ENCODE results near the gene THBS3. TPM values are rescaled to one million over a fixed set of nuclear protein-coding genes. Genes with fewer than 3 reads are reported as not detected.

Gene THBS3
- total RNA-seq, 2 experiments from 2014 or later = 25.5 to 26.1 TPM

- TF ChIP-seq, protein P1, sequence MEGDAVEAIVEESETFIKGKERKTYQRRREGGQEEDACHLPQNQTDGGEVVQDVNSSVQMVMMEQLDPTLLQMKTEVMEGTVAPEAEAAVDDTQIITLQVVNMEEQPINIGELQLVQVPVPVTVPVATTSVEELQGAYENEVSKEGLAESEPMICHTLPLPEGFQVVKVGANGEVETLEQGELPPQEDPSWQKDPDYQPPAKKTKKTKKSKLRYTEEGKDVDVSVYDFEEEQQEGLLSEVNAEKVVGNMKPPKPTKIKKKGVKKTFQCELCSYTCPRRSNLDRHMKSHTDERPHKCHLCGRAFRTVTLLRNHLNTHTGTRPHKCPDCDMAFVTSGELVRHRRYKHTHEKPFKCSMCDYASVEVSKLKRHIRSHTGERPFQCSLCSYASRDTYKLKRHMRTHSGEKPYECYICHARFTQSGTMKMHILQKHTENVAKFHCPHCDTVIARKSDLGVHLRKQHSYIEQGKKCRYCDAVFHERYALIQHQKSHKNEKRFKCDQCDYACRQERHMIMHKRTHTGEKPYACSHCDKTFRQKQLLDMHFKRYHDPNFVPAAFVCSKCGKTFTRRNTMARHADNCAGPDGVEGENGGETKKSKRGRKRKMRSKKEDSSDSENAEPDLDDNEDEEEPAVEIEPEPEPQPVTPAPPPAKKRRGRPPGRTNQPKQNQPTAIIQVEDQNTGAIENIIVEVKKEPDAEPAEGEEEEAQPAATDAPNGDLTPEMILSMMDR (IDR thresholded peaks at IDR 0.05) = no peak
- H3K36me3 ChIP-seq (ENCODE audit: insufficient read depth, low read length) = peaks cover 34% of the 10 kb centered on the region
- intact Hi-C loops (cut with DNase I, micrococcal nuclease) = loop anchor here (1.0 to 5.0 kb wide), 6 partner anchors 17 to 417 kb away; partner anchors contain the start of gene RUSC1 (in 1 of the 2)
- ATAC-seq (ENCODE audit: poor library complexity) = no peak
- H3K27me3 ChIP-seq (ENCODE audit: control insufficient read depth in 1 of 2, insufficient read depth in 2 of 2, low read length in 2 of 2) = no peaks in the 10 kb centered on the region
- H3K27me3 Mint-ChIP-seq = no peaks in the 10 kb centered on the region
- peaks cover 51% of the 10 kb centered on the region for H3K36me3 Mint-ChIP-seq (ENCODE audit: low read depth)
- peaks cover 47% of the 10 kb centered on the region for H3K4me1 Mint-ChIP-seq (ENCODE audit: low read depth)
- peak in 4 of 14 experiments; percentile 27 to 69 (median 44) for DNase-seq
- POLR2A ChIA-PET = interaction anchor here (1.3 to 4.4 kb wide), 2 partner anchors 18 to 51 kb away, joined by 5 to 31 read pairs; no protein-coding TSS in a partner anchor
- no peaks in the 10 kb centered on the region for H3K9me3 Mint-ChIP-seq
- H3K4me1 ChIP-seq (ENCODE audit: insufficient read depth, low read length) = peaks cover 55% of the 10 kb centered on the region
- peak overlapping the region; percentile 47 for H3K27ac Mint-ChIP-seq
- no peak overlapping the region for H3K4me3 ChIP-seq (ENCODE audit: low read length)
- CTCF ChIA-PET = interaction anchor here (0.8 to 4.4 kb wide), 4 partner anchors 18 to 100 kb away, joined by 3 to 34 read pairs (median 13); no protein-coding TSS in a partner anchor
- H3K4me3 Mint-ChIP-seq = peak overlapping the region; percentile 78
- no peak overlapping the region for H3K27ac ChIP-seq (ENCODE audit: low read depth in 1 of 2, low read length in 2 of 2)
- H3K9me3 ChIP-seq (ENCODE audit: control insufficient read depth in 1 of 2, insufficient read depth in 1 of 2, low read length in 2 of 2) = no peaks in the 10 kb centered on the region
Measured at GRCh38 chr1:155175927-155176371, 31.7 kb downstream of the THBS3 start.

GRCh38 chr1:155175281-155175926, 32.3 kb downstream of the THBS3 start:
- intact Hi-C loops (cut with DNase I, micrococcal nuclease) = loop anchor here (1.0 to 5.0 kb wide), 3 partner anchors 18 to 147 kb away; partner anchors contain the start of gene RUSC1 (in 1 of the 2)
- Histone ChIP-seq H3K36me3 (ENCODE audit: insufficient read depth, low read length) (peaks cover 39% of the 10 kb centered on the region), H3K4me1 (ENCODE audit: insufficient read depth, low read length) (peaks cover 55% of the 10 kb centered on the region), H3K9me3 (ENCODE audit: control insufficient read depth in 1 of 2, insufficient read depth in 1 of 2, low read length in 2 of 2) (no peaks in the 10 kb centered on the region), H3K27me3 (ENCODE audit: control insufficient read depth in 1 of 2, insufficient read depth in 2 of 2, low read length in 2 of 2) (no peaks in the 10 kb centered on the region), H3K27ac (ENCODE audit: low read depth in 1 of 2, low read length in 2 of 2) (no peak overlapping the region), H3K4me3 (ENCODE audit: low read length) (no peak overlapping the region)
- DNase-seq = peak in 1 of 14 experiments; percentile 49
- no peak for ATAC-seq (ENCODE audit: poor library complexity)
- no peaks in the 10 kb centered on the region for H3K27me3 Mint-ChIP-seq
- TF ChIP-seq, protein P1 (IDR thresholded peaks at IDR 0.05) = no peak
- peaks cover 47% of the 10 kb centered on the region for H3K4me1 Mint-ChIP-seq (ENCODE audit: low read depth)
- ChIA-PET POLR2A (interaction anchor here (1.1 to 4.4 kb wide), 3 partner anchors 18 to 90 kb away, joined by 3 to 31 read pairs (median 5); no protein-coding TSS in a partner anchor), CTCF (interaction anchor here (0.8 to 4.4 kb wide), 5 partner anchors 19 to 100 kb away, joined by 3 to 34 read pairs (median 5); no protein-coding TSS in a partner anchor)
- H3K36me3 Mint-ChIP-seq (ENCODE audit: low read depth) = peaks cover 54% of the 10 kb centered on the region
- peak overlapping the region; percentile 47 for H3K27ac Mint-ChIP-seq
- no peaks in the 10 kb centered on the region for H3K9me3 Mint-ChIP-seq
- H3K4me3 Mint-ChIP-seq = peak overlapping the region; percentile 74

- peak in 13 of 14 experiments; percentile 40 to 87 (median 53) for DNase-seq
- Histone ChIP-seq H3K36me3 (ENCODE audit: insufficient read depth, low read length) (peaks cover 41% of the 10 kb centered on the region), H3K27ac (ENCODE audit: low read depth in 1 of 2, low read length in 2 of 2) (peak overlapping the region; percentile 7 to 40), H3K4me1 (ENCODE audit: insufficient read depth, low read length) (peaks cover 55% of the 10 kb centered on the region), H3K4me3 (ENCODE audit: low read length) (peak overlapping the region; percentile 77), H3K27me3 (ENCODE audit: control insufficient read depth in 1 of 2, insufficient read depth in 2 of 2, low read length in 2 of 2) (no peaks in the 10 kb centered on the region), H3K9me3 (ENCODE audit: control insufficient read depth in 1 of 2, insufficient read depth in 1 of 2, low read length in 2 of 2) (no peaks in the 10 kb centered on the region)
- Mint-ChIP-seq H3K36me3 (ENCODE audit: low read depth) (peaks cover 53% of the 10 kb centered on the region), H3K4me3 (peak overlapping the region; percentile 100), H3K4me1 (ENCODE audit: low read depth) (peaks cover 47% of the 10 kb centered on the region), H3K27ac (peak overlapping the region; percentile 95), H3K27me3 (no peaks in the 10 kb centered on the region), H3K9me3 (no peaks in the 10 kb centered on the region)
- POLR2A ChIA-PET = interaction anchor here (0.6 to 4.4 kb wide), 5 partner anchors 19 to 89 kb away, joined by 3 to 31 read pairs (median 5); partner anchors contain the start of gene THBS3
- TF ChIP-seq, protein P1 (IDR thresholded peaks at IDR 0.05) = no peak
- peak; percentile 5 for ATAC-seq (ENCODE audit: poor library complexity)
- intact Hi-C loops (cut with DNase I, micrococcal nuclease) = loop anchor here (1.0 to 5.0 kb wide), 3 partner anchors 19 to 148 kb away; partner anchors contain the start of gene RUSC1 (in 1 of the 2)
- CTCF ChIA-PET = interaction anchor here (1.1 to 4.4 kb wide), 3 partner anchors 19 to 53 kb away, joined by 3 to 34 read pairs (median 21); no protein-coding TSS in a partner anchor
Measured at GRCh38 chr1:155174324-155175280, 33.1 kb downstream of the THBS3 start.
